Hepatocyte (in vitro differentiated cells): ENCODE measurements around the gene ANKRD28.

Experiments used
- EZH2 ChIP-seq: fragments of 200-600 bp; sonication (generic); IDR thresholded peaks from 2 replicates; pipeline ENCODE4 v1.6.1; 2016; ENCODE audit warnings: antibody characterized with exemption, mild to moderate bottlenecking, borderline replicate concordance
- EZH2phosphoT487 ChIP-seq: fragments of 200-600 bp; sonication (generic); IDR thresholded peaks from one replicate; pipeline ENCODE4 v1.6.1; 2018; ENCODE audit warnings: antibody characterized with exemption, mild to moderate bottlenecking, low read depth, moderate library complexity; ENCODE audit not compliant: unreplicated experiment, severe bottlenecking
- TF ChIP-seq, protein P1 (sequence below): fragments of 200-600 bp; sonication (generic); IDR thresholded peaks from 2 replicates; pipeline ENCODE4 v1.5.1; 2016; ENCODE audit warnings: antibody characterized with exemption, mild to moderate bottlenecking; ENCODE audit not compliant: poor library complexity

DNA sequence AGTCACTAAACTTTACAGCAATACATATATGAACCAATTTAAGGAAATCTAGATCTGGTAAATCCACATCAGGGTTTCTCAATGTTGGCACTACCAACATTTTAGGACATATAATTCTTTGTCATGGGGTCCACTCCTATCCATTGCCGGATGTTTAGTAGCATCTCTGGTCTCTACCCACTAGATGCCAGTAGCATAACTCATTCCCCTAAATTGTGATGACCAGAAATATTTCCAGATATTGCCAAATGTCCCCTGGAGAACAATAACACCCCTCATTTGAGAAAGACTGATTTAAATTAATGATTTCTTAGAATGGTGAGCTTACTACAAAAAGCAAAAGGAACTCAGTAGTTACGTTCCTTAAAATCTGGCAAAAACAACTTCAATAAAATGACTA lies 23.1 kb upstream of the ANKRD28 start:
- TF ChIP-seq EZH2phosphoT487 (no peak), EZH2 (no peak)
- TF ChIP-seq, protein P1, sequence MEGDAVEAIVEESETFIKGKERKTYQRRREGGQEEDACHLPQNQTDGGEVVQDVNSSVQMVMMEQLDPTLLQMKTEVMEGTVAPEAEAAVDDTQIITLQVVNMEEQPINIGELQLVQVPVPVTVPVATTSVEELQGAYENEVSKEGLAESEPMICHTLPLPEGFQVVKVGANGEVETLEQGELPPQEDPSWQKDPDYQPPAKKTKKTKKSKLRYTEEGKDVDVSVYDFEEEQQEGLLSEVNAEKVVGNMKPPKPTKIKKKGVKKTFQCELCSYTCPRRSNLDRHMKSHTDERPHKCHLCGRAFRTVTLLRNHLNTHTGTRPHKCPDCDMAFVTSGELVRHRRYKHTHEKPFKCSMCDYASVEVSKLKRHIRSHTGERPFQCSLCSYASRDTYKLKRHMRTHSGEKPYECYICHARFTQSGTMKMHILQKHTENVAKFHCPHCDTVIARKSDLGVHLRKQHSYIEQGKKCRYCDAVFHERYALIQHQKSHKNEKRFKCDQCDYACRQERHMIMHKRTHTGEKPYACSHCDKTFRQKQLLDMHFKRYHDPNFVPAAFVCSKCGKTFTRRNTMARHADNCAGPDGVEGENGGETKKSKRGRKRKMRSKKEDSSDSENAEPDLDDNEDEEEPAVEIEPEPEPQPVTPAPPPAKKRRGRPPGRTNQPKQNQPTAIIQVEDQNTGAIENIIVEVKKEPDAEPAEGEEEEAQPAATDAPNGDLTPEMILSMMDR: no peak
